Thyroid gland (tissue), 4 donors: ENCODE measurements around the gene PRDX1.

Experiments used
- CTCF ChIP-seq, 6 experiments: fragments of 200-600 bp in 3 of 6; fragments of 450-650 bp in 3 of 6; sonication (generic) in 3 of 6; IDR thresholded peaks; one replicate each; pipeline ENCODE4 v1.5.1; 2016 to 2019; ENCODE audit warnings: antibody characterized with exemption in 6 of 6, mild to moderate bottlenecking in 2 of 6, inconsistent platforms in 1 of 6, moderate library complexity in 1 of 6
- POLR2A ChIP-seq, 2 donors: fragments of 450-650 bp; IDR thresholded peaks; one replicate each; pipeline ENCODE4 v1.6.1; 2017; ENCODE audit warnings: antibody characterized with exemption in 2 of 2, mild to moderate bottlenecking in 2 of 2, moderate library complexity in 1 of 2

DNA sequence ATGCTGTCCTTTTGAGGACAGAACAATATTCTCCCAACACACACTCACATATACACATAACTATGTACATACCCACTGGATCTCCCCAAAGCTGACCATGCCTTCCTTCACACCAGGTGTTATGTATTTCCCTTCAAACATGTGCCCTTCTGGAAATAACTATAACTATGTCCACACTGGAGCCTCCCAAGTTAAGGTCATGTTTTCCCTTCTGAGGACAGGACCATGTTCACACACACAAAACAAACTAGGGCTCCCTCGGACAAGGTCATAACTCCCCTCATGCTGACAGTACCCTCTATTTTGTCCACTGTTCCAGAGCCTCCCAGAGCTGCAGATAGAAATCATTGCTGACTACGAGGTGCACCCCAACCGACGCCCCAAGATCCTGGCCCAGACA is 13.8 kb downstream of the PRDX1 start:
- TF ChIP-seq CTCF (IDR thresholded peaks at IDR 0.05), result no peak
- no peak for TF ChIP-seq POLR2A (IDR thresholded peaks at IDR 0.05)
